Fibroblast of skin of scalp (primary cell): Measurements from ENCODE around the gene XPO6.

Experiments used
- DNase-seq: peaks from one replicate; pipeline ENCODE4 v3.0.0-alpha.2; 2013

The XPO6 gene

GRCh38 chr16:28059841-28060575 is 151.8 kb downstream of the XPO6 start:
- no peak for DNase-seq

GRCh38 chr16:28058839-28059589 is 152.8 kb downstream of the XPO6 start:
- DNase-seq = no peak

- no peak for DNase-seq
Observed at GRCh38 chr16:28057949-28058348, 153.8 kb downstream of the XPO6 start.

- no peak for DNase-seq
Observed at GRCh38 chr16:28053461-28053860, 158.3 kb downstream of the XPO6 start.

- DNase-seq = no peak
Observed at GRCh38 chr16:28052274-28053128, 159.3 kb downstream of the XPO6 start.

- no peak for DNase-seq
Observed at GRCh38 chr16:28051486-28051885, 160.3 kb downstream of the XPO6 start.
